H1 (cell line): ENCODE data around the gene CLVS2. TPM values are rescaled to one million over a fixed set of nuclear protein-coding genes. Genes with fewer than 3 reads are reported as not detected.

Experiments
- CTCF ChIA-PET: fragments of 300-600 bp; sonication (Branson Sonifier 250); formaldehyde crosslinking; loops from one replicate; lab custom pipeline; 2021; ENCODE audit not compliant: partially characterized antibody; lab: Charles Lee
- POLR2A ChIA-PET: fragments of 300-600 bp; sonication (Branson Sonifier 250); formaldehyde crosslinking; loops from one replicate; lab custom pipeline; 2021; ENCODE audit warnings: inconsistent platforms; ENCODE audit not compliant: partially characterized antibody; lab: Charles Lee
- DNase-seq, 2 experiments: peaks; one replicate each; pipeline versions ENCODE4 v3.0.0 to v3.0.0-alpha.2; 2010 to 2022; ENCODE audit warnings: low spot score in 2 of 2, low read depth in 1 of 2, mixed read lengths in 1 of 2
- FAIRE-seq: peaks from 2 replicates; lab custom pipeline; 2011; peaks lifted over from hg19 to GRCh38; lab: Jason Lieb, UNC
- H2AFZ ChIP-seq: 2 replicates; pipeline ENCODE4 v1.8.1; 2012; ENCODE audit warnings: low read length, inconsistent platforms
- H2AK5ac ChIP-seq: 2 replicates; pipeline ENCODE4 v1.6.1; 2013; ENCODE audit warnings: low read depth, low read length
- H2BK120ac ChIP-seq: replicated peaks from 2 replicates; pipeline ENCODE3; 2013; ENCODE audit warnings: low read depth, low read length, inconsistent platforms
- H2BK12ac ChIP-seq: 2 replicates; pipeline ENCODE4 v1.6.1; 2013; ENCODE audit warnings: low read depth, low read length
- H2BK15ac ChIP-seq: 2 replicates; pipeline ENCODE4 v1.6.1; 2013; ENCODE audit warnings: low read length
- H2BK20ac ChIP-seq: 2 replicates; pipeline ENCODE4 v1.6.1; 2013; ENCODE audit warnings: low read length
- H2BK5ac ChIP-seq: 2 replicates; pipeline ENCODE4 v1.6.1; 2013; ENCODE audit warnings: low read depth, low read length
- H3K14ac ChIP-seq: 2 replicates; pipeline ENCODE4 v1.6.1; 2013; ENCODE audit warnings: inconsistent platforms; ENCODE audit not compliant: insufficient read length
- H3K18ac ChIP-seq: 2 replicates; pipeline ENCODE4 v1.6.1; 2013; ENCODE audit warnings: low read length; ENCODE audit errors: extremely low read depth
- H3K23ac ChIP-seq: 2 replicates; pipeline ENCODE4 v1.6.1; 2013; ENCODE audit warnings: inconsistent platforms; ENCODE audit not compliant: insufficient read length
- H3K23me2 ChIP-seq: 2 replicates; pipeline ENCODE4 v1.6.1; 2013; ENCODE audit warnings: low read depth, low read length
- H3K27ac ChIP-seq: 2 replicates; pipeline ENCODE4 v1.6.1; 2011; ENCODE audit warnings: low read depth, low read length, inconsistent platforms
- H3K27me3 ChIP-seq, 4 experiments: replicated peaks in 1 of 4; 1 replicate in 1 of 4; 2 replicates in 3 of 4; pipeline versions ENCODE4 v1.6.1 to v1.8.1; 2011 to 2013; ENCODE audit warnings: low read length in 3 of 4, mild to moderate bottlenecking in 3 of 4, inconsistent platforms in 2 of 4, mixed read lengths in 2 of 4, moderate library complexity in 1 of 4; ENCODE audit not compliant: control insufficient read depth in 3 of 4, insufficient read depth in 3 of 4; ENCODE audit errors: extremely low read depth in 1 of 4
- H3K36me3 ChIP-seq, 4 experiments: 2 replicates each; pipeline versions ENCODE4 v1.6.1 to v1.8.1; 2011 to 2013; ENCODE audit warnings: mild to moderate bottlenecking in 4 of 4, low read length in 3 of 4, moderate library complexity in 2 of 4, control low read depth in 1 of 4, inconsistent platforms in 1 of 4; ENCODE audit not compliant: insufficient read depth in 4 of 4, control insufficient read depth in 2 of 4
- H3K4ac ChIP-seq: replicated peaks from 2 replicates; pipeline ENCODE3; 2013; ENCODE audit warnings: low read length, low read depth, mixed read lengths, inconsistent platforms; ENCODE audit not compliant: insufficient read length
- H3K4me1 ChIP-seq, 4 experiments: replicated peaks in 1 of 4; 1 replicate in 1 of 4; 2 replicates in 3 of 4; pipeline versions ENCODE4 v1.6.1 to v1.8.1; 2011 to 2013; ENCODE audit warnings: low read length in 3 of 4, inconsistent platforms in 2 of 4, mixed read lengths in 1 of 4; ENCODE audit not compliant: insufficient read depth in 4 of 4, control insufficient read depth in 3 of 4
- H3K4me2 ChIP-seq, 2 experiments: 2 replicates each; pipeline versions ENCODE4 v1.6.1 to v1.8.1; 2011 to 2013; ENCODE audit warnings: low read depth in 2 of 2, low read length in 2 of 2, control low read depth in 1 of 2, inconsistent platforms in 1 of 2, mild to moderate bottlenecking in 1 of 2; ENCODE audit not compliant: insufficient read depth in 1 of 2
- H3K4me3 ChIP-seq, 4 experiments: fragments of 200-600, 300-600 bp in 1 of 4; sonication (generic), shearing (Covaris generic), sonication (Bioruptor Twin) in 1 of 4; 2 replicates each; pipeline versions ENCODE4 v1.5.1 to v1.8.1; 2011 to 2016; ENCODE audit warnings: low read length in 4 of 4, low read depth in 3 of 4, control low read depth in 2 of 4, inconsistent platforms in 2 of 4, mild to moderate bottlenecking in 2 of 4, mixed read lengths in 1 of 4, moderate library complexity in 1 of 4; ENCODE audit not compliant: insufficient read depth in 2 of 4; ENCODE audit errors: extremely low read depth in 1 of 4
- H3K56ac ChIP-seq: replicated peaks from 2 replicates; pipeline ENCODE3; 2013; ENCODE audit warnings: low read depth, mild to moderate bottlenecking, mixed read lengths, low read length, inconsistent platforms; ENCODE audit not compliant: insufficient read length
- H3K79me1 ChIP-seq: 2 replicates; pipeline ENCODE4 v1.6.1; 2013; ENCODE audit warnings: low read depth, low read length, control low read depth
- H3K79me2 ChIP-seq, 2 experiments: 2 replicates each; pipeline versions ENCODE4 v1.6.1 to v1.8.1; 2012 to 2013; ENCODE audit warnings: low read length in 2 of 2, mild to moderate bottlenecking in 2 of 2, inconsistent platforms in 1 of 2; ENCODE audit not compliant: insufficient read depth in 2 of 2, control insufficient read depth in 1 of 2
- H3K9ac ChIP-seq, 4 experiments: replicated peaks in 1 of 4; 1 replicate in 1 of 4; 2 replicates in 3 of 4; pipeline versions ENCODE4 v1.6.1 to v1.8.1; 2011 to 2013; ENCODE audit warnings: low read depth in 3 of 4, low read length in 3 of 4, control low read depth in 2 of 4, mild to moderate bottlenecking in 2 of 4, moderate library complexity in 2 of 4, inconsistent platforms in 1 of 4; ENCODE audit errors: extremely low read depth in 1 of 4
- H3K9me3 ChIP-seq, 2 experiments: 2 replicates each; pipeline versions ENCODE4 v1.6.1 to v1.8.1; 2012 to 2013; ENCODE audit warnings: mild to moderate bottlenecking in 2 of 2, moderate library complexity in 2 of 2, control low read depth in 1 of 2, inconsistent platforms in 1 of 2, low read depth in 1 of 2, low read length in 1 of 2, mixed read lengths in 1 of 2; ENCODE audit not compliant: insufficient read depth in 2 of 2
- H4K20me1 ChIP-seq, 2 experiments: replicated peaks in 1 of 2; 2 replicates each; pipeline versions ENCODE3 to v1.8.1; 2011 to 2013; ENCODE audit warnings: inconsistent platforms in 2 of 2, low read length in 2 of 2, mild to moderate bottlenecking in 1 of 2; ENCODE audit not compliant: insufficient read depth in 2 of 2, control insufficient read depth in 1 of 2
- H4K5ac ChIP-seq: 2 replicates; pipeline ENCODE4 v1.6.1; 2013; ENCODE audit warnings: low read length, low read depth, mixed read lengths, inconsistent platforms; ENCODE audit not compliant: insufficient read length
- H4K8ac ChIP-seq: 2 replicates; pipeline ENCODE4 v1.8.0; 2013; ENCODE audit warnings: mild to moderate bottlenecking, moderate library complexity, low read length, inconsistent platforms; ENCODE audit not compliant: insufficient read depth; ENCODE audit errors: extremely low read depth
- H4K91ac ChIP-seq: replicated peaks from 2 replicates; pipeline ENCODE3; 2013; ENCODE audit warnings: low read length, mixed read lengths, inconsistent platforms; ENCODE audit not compliant: insufficient read length
- CBX5 ChIP-seq: fragments of 300-800, 300-1000 bp; sonication (generic); IDR thresholded peaks from 2 replicates; pipeline ENCODE4 v1.7.1; 2016; ENCODE audit warnings: antibody characterized with exemption, low read length, low read depth
- CHD2 ChIP-seq: IDR thresholded peaks from 2 replicates; pipeline ENCODE4 v1.6.1; 2012; ENCODE audit warnings: low read length, improper control_type of control experiment
- GABPA ChIP-seq: IDR thresholded peaks from 2 replicates; pipeline ENCODE4 v1.6.1; 2011; ENCODE audit warnings: mild to moderate bottlenecking, low read length, moderate library complexity, borderline replicate concordance; ENCODE audit not compliant: insufficient read depth
- KDM4A ChIP-seq: IDR thresholded peaks from one replicate; pipeline ENCODE4 v1.7.1; 2012; ENCODE audit warnings: low read depth, mild to moderate bottlenecking, moderate library complexity, low read length, inconsistent platforms; ENCODE audit not compliant: severe bottlenecking
- POLR2A ChIP-seq, 2 experiments: IDR thresholded peaks; 1 replicate in 1 of 2; 2 replicates in 1 of 2; pipeline ENCODE4 v1.6.1; 2011; ENCODE audit warnings: low read depth in 2 of 2, low read length in 2 of 2, mild to moderate bottlenecking in 2 of 2; ENCODE audit errors: control extremely low read depth in 1 of 2
- RAD21 ChIP-seq, 2 experiments: IDR thresholded peaks in 1 of 2; conservative IDR thresholded peaks in 1 of 2; 2 replicates each; pipeline ENCODE4 v1.6.1; 2011; ENCODE audit warnings: low read depth in 2 of 2, low read length in 2 of 2, improper control_type of control experiment in 1 of 2, inconsistent platforms in 1 of 2, mild to moderate bottlenecking in 1 of 2, moderate library complexity in 1 of 2
- RBBP5 ChIP-seq: IDR thresholded peaks from 2 replicates; pipeline ENCODE4 v1.7.1; 2012; ENCODE audit warnings: low read depth, mild to moderate bottlenecking, inconsistent platforms, low read length, moderate library complexity, borderline replicate concordance
- SIN3A ChIP-seq, 2 experiments: IDR thresholded peaks in 1 of 2; conservative IDR thresholded peaks in 1 of 2; 2 replicates each; pipeline ENCODE4 v1.6.1; 2011 to 2012; ENCODE audit warnings: low read length in 2 of 2, improper control_type of control experiment in 1 of 2, low read depth in 1 of 2, mild to moderate bottlenecking in 1 of 2
- SIRT6 ChIP-seq: IDR thresholded peaks from one replicate; pipeline ENCODE4 v1.7.1; 2012; ENCODE audit warnings: low read length, inconsistent platforms
- SRF ChIP-seq: IDR thresholded peaks from 2 replicates; pipeline ENCODE4 v1.6.1; 2011; ENCODE audit warnings: mild to moderate bottlenecking, low read depth, low read length, moderate library complexity
- TAF1 ChIP-seq: IDR thresholded peaks from 2 replicates; pipeline ENCODE4 v1.6.1; 2011; ENCODE audit warnings: mild to moderate bottlenecking, low read depth, low read length
- WGBS, 2 experiments: shearing (Covaris generic) in 1 of 2; methylation state at CpG; one replicate each; pipeline versions ENCODE4 v1.1.6 to v1.1.7; 2013 to 2015; ENCODE audit warnings: low lambda C conversion rate in 2 of 2, mixed read lengths in 2 of 2, inconsistent platforms in 1 of 2, low coverage in 1 of 2, missing lambda C conversion rate in 1 of 2; ENCODE audit not compliant: insufficient replicate concordance in 2 of 2, insufficient coverage in 1 of 2, insufficient read length in 1 of 2; ENCODE audit errors: extremely low coverage in 1 of 2, missing lambda C conversion rate in 1 of 2; 5-methylcytosine and 5-hydroxymethylcytosine counted together
- polyA plus RNA-seq, 7 experiments: library from polyadenylated mRNA; depleted of rRNA in 3 of 7; stranded (reverse) in 5 of 7; unstranded in 2 of 7; fragments of >200 nt in 5 of 7; fragments of 200-250 nt in 2 of 7; gene quantifications; 1 replicate in 5 of 7; 2 replicates in 1 of 7; 4 replicates in 1 of 7; pipeline versions ENCODE4 v1.2.1 to v1.2.3, GENCODE V29; 2011 to 2013; ENCODE audit warnings: missing spikeins in 2 of 7, mixed read lengths in 2 of 7
- total RNA-seq: library from RNA; stranded (reverse); fragmentation: NEBNext Ultra II Directional; extraction: Animal tissue kit (Norgen Biotek cat#: 25700); gene quantifications from 2 replicates; pipeline ENCODE4 v1.2.1, GENCODE V29; 2021
- TF ChIP-seq, protein P1 (sequence below): IDR thresholded peaks from 2 replicates; pipeline ENCODE4 v1.6.1; 2012; ENCODE audit warnings: inconsistent platforms

The CLVS2 gene
- total and polyA plus RNA-seq, 2 of the 8 experiments (the other 6 are each of a cell fraction or from before 2014, with no cell fraction given): 0.30 to 0.73 TPM

DNA sequence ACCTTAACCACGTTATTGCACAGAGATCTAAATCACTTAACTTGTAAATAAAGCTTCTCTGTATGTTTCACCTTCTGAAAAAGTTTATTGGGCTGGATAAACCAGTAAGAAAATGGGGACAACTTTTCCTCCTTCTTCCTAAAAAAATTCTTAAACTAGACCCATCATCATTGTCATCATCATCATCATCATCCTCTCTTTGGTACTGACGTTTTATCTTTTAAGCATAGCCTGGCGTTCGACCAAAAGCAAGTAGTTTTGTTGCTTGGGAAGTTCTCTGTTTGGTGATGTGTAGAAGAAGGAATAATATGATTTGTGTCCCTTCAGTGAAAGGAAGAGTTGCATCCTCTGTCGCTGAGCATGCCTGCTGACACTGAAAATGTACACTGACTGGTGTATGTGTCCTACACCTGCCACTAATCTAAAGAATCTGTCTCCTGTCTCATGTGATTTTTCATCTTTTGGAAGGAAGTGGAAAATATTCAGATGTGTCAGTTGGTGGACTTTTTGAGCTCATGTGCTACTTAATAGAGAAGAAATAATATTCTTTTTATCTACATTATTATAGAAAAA is 2.5 kb downstream of the CLVS2 start:
- Histone ChIP-seq H3K36me3 (no peaks in the 10 kb centered on the region), H3K18ac (no peak overlapping the region), H4K91ac (no peak overlapping the region), H4K8ac (no peak overlapping the region), H3K56ac (no peak overlapping the region), H3K23ac (no peak overlapping the region), H3K79me2 (no peaks in the 10 kb centered on the region), H2BK12ac (no peak overlapping the region), H3K9me3 (no peaks in the 10 kb centered on the region), H3K79me1 (no peaks in the 10 kb centered on the region), H4K5ac (no peak overlapping the region), H2AFZ (no peak overlapping the region), H2BK20ac (no peak overlapping the region), H3K14ac (no peak overlapping the region), H4K20me1 (no peaks in the 10 kb centered on the region), H3K4me1 (no peaks in the 10 kb centered on the region; a peak in 1 of 7 replicates), H3K23me2 (peaks cover 10% of the 10 kb centered on the region; the same call in 1 of the 2 replicates), H3K4ac (no peak overlapping the region), H2BK120ac (no peak overlapping the region), H2BK15ac (no peak overlapping the region), H2AK5ac (no peak overlapping the region), H2BK5ac (no peak overlapping the region), H3K9ac (no peak overlapping the region), H3K27me3 (peaks cover 11 to 34% (median 18%) of the 10 kb centered on the region in 4 experiments), H3K4me2 (no peak overlapping the region), H3K27ac (no peak overlapping the region), H3K4me3 (no peak overlapping the region)
- no peak for FAIRE-seq
- TF ChIP-seq POLR2A (IDR thresholded peaks at IDR 0.05; ENCODE audit: control extremely low read depth in 1 of 2, low read depth in 2 of 2, low read length in 2 of 2) (no peak), RBBP5 (no peak), CHD2 (no peak), SRF (no peak), KDM4A (no peak), SIRT6 (no peak), SIN3A (conservative IDR thresholded peaks at IDR 0.05 in 1 of 2, IDR thresholded peaks at IDR 0.05 in 1 of 2; ENCODE audit: low read depth in 1 of 2, low read length in 2 of 2) (no peak), CBX5 (no peak), TAF1 (no peak), RAD21 (IDR thresholded peaks at IDR 0.05 in 1 of 2, conservative IDR thresholded peaks at IDR 0.05 in 1 of 2; ENCODE audit: low read depth in 2 of 2, low read length in 2 of 2) (no peak), GABPA (no peak)
- TF ChIP-seq, protein P1, sequence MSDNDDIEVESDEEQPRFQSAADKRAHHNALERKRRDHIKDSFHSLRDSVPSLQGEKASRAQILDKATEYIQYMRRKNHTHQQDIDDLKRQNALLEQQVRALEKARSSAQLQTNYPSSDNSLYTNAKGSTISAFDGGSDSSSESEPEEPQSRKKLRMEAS: no peak
- no peak for DNase-seq
- POLR2A ChIA-PET: no interaction called here
- CTCF ChIA-PET: no interaction called here
- WGBS, 2 experiments: 88% methylated on average over 5 of the region's 5 CpGs; no CpG with 5 or more reads in 1 of the 2 experiments
